Muscle of leg (tissue), 11 donors: ENCODE measurements around the gene MAPK4. TPM values are rescaled to one million over a fixed set of nuclear protein-coding genes. Genes with fewer than 3 reads are reported as not detected.

Experiments used
- DNase-seq: peaks from one replicate; pipeline ENCODE4 v3.0.0; 2013
- H3K27ac ChIP-seq: one replicate; pipeline ENCODE4 v1.5.1; 2013; ENCODE audit warnings: mild to moderate bottlenecking, low read length, control low read depth
- H3K27me3 ChIP-seq: one replicate; pipeline ENCODE4 v1.6.1; 2013; ENCODE audit warnings: low read length; ENCODE audit not compliant: control insufficient read depth, insufficient read depth
- H3K36me3 ChIP-seq: one replicate; pipeline ENCODE4 v1.6.1; 2013; ENCODE audit warnings: low read length; ENCODE audit not compliant: control insufficient read depth, insufficient read depth
- H3K4me1 ChIP-seq: one replicate; pipeline ENCODE4 v1.6.1; 2013; ENCODE audit warnings: low read length; ENCODE audit not compliant: control insufficient read depth, insufficient read depth
- H3K4me3 ChIP-seq: one replicate; pipeline ENCODE4 v1.5.1; 2013; ENCODE audit warnings: low read length, control low read depth
- H3K9me3 ChIP-seq: replicated peaks from 2 replicates; pipeline ENCODE4 v1.6.1; 2013; ENCODE audit warnings: low read depth, low read length; ENCODE audit not compliant: control insufficient read depth
- WGBS: methylation state at CpG from one replicate; pipeline ENCODE4 v1.1.5; 2013; ENCODE audit warnings: missing lambda C conversion rate; ENCODE audit not compliant: insufficient coverage; 5-methylcytosine and 5-hydroxymethylcytosine counted together
- polyA plus RNA-seq, 8 donors: library from polyadenylated mRNA; unstranded; fragments of 120-200 nt; gene quantifications; one replicate each; pipeline versions ENCODE4 v1.2.1 to v1.2.3, GENCODE V29; 2013; ENCODE audit warnings: inconsistent platforms in 1 of 8, low replicate concordance in 1 of 8; ENCODE audit not compliant: insufficient read length in 8 of 8, insufficient read depth in 1 of 8
- total RNA-seq: library from RNA; stranded (reverse); fragments of 120-200 nt; gene quantifications from one replicate; pipeline ENCODE4 v1.2.4, GENCODE V29; 2013

The MAPK4 gene
- total and polyA plus RNA-seq, 9 donors: 4.2 to 9.6 (median 4.8) TPM

- Histone ChIP-seq H3K4me3 (no peak overlapping the region), H3K4me1 (peaks cover 10% of the 10 kb centered on the region), H3K9me3 (no peaks in the 10 kb centered on the region), H3K27ac (no peak overlapping the region), H3K36me3 (no peaks in the 10 kb centered on the region), H3K27me3 (no peaks in the 10 kb centered on the region)
- no peak for DNase-seq
- no CpG with 5 or more reads among the region's 3 CpGs for WGBS
Measured at GRCh38 chr18:50633992-50634391, 74.1 kb downstream of the MAPK4 start.

- Histone ChIP-seq H3K9me3 (no peaks in the 10 kb centered on the region), H3K36me3 (no peaks in the 10 kb centered on the region), H3K4me1 (peaks cover 4% of the 10 kb centered on the region), H3K4me3 (no peak overlapping the region), H3K27ac (no peak overlapping the region), H3K27me3 (no peaks in the 10 kb centered on the region)
- WGBS: 82% methylated on average over 1 of the region's 8 CpGs
- DNase-seq: no peak
Measured at GRCh38 chr18:50636366-50637057, 76.6 kb downstream of the MAPK4 start.

GRCh38 chr18:50638016-50638883 is 78.4 kb downstream of the MAPK4 start:
- 63% methylated on average over 4 of the region's 10 CpGs for WGBS
- no peak for DNase-seq
- Histone ChIP-seq H3K4me3 (no peak overlapping the region), H3K4me1 (no peaks in the 10 kb centered on the region), H3K27ac (no peak overlapping the region), H3K9me3 (no peaks in the 10 kb centered on the region), H3K27me3 (no peaks in the 10 kb centered on the region), H3K36me3 (no peaks in the 10 kb centered on the region)

GRCh38 chr18:50638884-50639420 is 79.1 kb downstream of the MAPK4 start:
- no peak overlapping the region for H3K27ac ChIP-seq
- WGBS: 57% methylated on average over 1 of the region's 1 CpG
- DNase-seq: no peak

GRCh38 chr18:50639711-50640110 is 79.8 kb downstream of the MAPK4 start:
- no peaks in the 10 kb centered on the region for H3K36me3 ChIP-seq
- no peaks in the 10 kb centered on the region for H3K9me3 ChIP-seq
- H3K27ac ChIP-seq: no peak overlapping the region
- no peak for DNase-seq
- no peaks in the 10 kb centered on the region for H3K27me3 ChIP-seq
- no peaks in the 10 kb centered on the region for H3K4me1 ChIP-seq
- no CpG with 5 or more reads among the region's 4 CpGs for WGBS
- H3K4me3 ChIP-seq: no peak overlapping the region

More at GRCh38 chr18:50638884-50639420, 79.1 kb downstream of the MAPK4 start:
- Histone ChIP-seq H3K36me3 (no peaks in the 10 kb centered on the region), H3K4me1 (no peaks in the 10 kb centered on the region), H3K27me3 (no peaks in the 10 kb centered on the region), H3K4me3 (no peak overlapping the region), H3K9me3 (no peaks in the 10 kb centered on the region)

- DNase-seq: no peak
- Histone ChIP-seq H3K27me3 (peaks cover 2% of the 10 kb centered on the region), H3K27ac (no peak overlapping the region), H3K4me1 (no peaks in the 10 kb centered on the region), H3K9me3 (no peaks in the 10 kb centered on the region), H3K4me3 (no peak overlapping the region), H3K36me3 (no peaks in the 10 kb centered on the region)
- no CpG with 5 or more reads among the region's 2 CpGs for WGBS
Measured at GRCh38 chr18:50642439-50642838, 82.6 kb downstream of the MAPK4 start.

GRCh38 chr18:50644146-50644545 is 84.3 kb downstream of the MAPK4 start:
- H3K9me3 ChIP-seq: no peaks in the 10 kb centered on the region
- no peak for DNase-seq
- no peak overlapping the region for H3K27ac ChIP-seq
- peaks cover 2% of the 10 kb centered on the region for H3K27me3 ChIP-seq
- WGBS: 67% methylated on average over 1 of the region's 1 CpG
- no peaks in the 10 kb centered on the region for H3K36me3 ChIP-seq
- no peak overlapping the region for H3K4me3 ChIP-seq
- no peaks in the 10 kb centered on the region for H3K4me1 ChIP-seq

GRCh38 chr18:50644807-50645206 is 84.9 kb downstream of the MAPK4 start:
- Histone ChIP-seq H3K27ac (no peak overlapping the region), H3K4me3 (no peak overlapping the region), H3K9me3 (no peaks in the 10 kb centered on the region), H3K36me3 (no peaks in the 10 kb centered on the region), H3K4me1 (peaks cover 2% of the 10 kb centered on the region), H3K27me3 (peaks cover 2% of the 10 kb centered on the region)
- DNase-seq: no peak
- WGBS: 61% methylated on average over 6 of the region's 10 CpGs

GRCh38 chr18:50647237-50647636 is 87.3 kb downstream of the MAPK4 start:
- no peak for DNase-seq
- Histone ChIP-seq H3K4me1 (peaks cover 5% of the 10 kb centered on the region), H3K4me3 (no peak overlapping the region), H3K9me3 (no peaks in the 10 kb centered on the region), H3K27ac (no peak overlapping the region), H3K36me3 (no peaks in the 10 kb centered on the region), H3K27me3 (peaks cover 2% of the 10 kb centered on the region)
- 60% methylated on average over 6 of the region's 7 CpGs for WGBS

GRCh38 chr18:50647792-50648191 is 87.9 kb downstream of the MAPK4 start:
- Histone ChIP-seq H3K4me1 (peaks cover 5% of the 10 kb centered on the region), H3K27me3 (peaks cover 2% of the 10 kb centered on the region), H3K36me3 (no peaks in the 10 kb centered on the region), H3K4me3 (no peak overlapping the region), H3K9me3 (no peaks in the 10 kb centered on the region), H3K27ac (no peak overlapping the region)
- no peak for DNase-seq
